GM12801 (cell line): Measurements from ENCODE around the gene IFIH1.

Source experiments
- CTCF ChIP-seq: IDR thresholded peaks from one replicate; pipeline ENCODE4 v1.5.1; 2011; ENCODE audit warnings: control low read depth; ENCODE audit not compliant: insufficient read length; ENCODE audit errors: extremely low read depth

Gene IFIH1

DNA sequence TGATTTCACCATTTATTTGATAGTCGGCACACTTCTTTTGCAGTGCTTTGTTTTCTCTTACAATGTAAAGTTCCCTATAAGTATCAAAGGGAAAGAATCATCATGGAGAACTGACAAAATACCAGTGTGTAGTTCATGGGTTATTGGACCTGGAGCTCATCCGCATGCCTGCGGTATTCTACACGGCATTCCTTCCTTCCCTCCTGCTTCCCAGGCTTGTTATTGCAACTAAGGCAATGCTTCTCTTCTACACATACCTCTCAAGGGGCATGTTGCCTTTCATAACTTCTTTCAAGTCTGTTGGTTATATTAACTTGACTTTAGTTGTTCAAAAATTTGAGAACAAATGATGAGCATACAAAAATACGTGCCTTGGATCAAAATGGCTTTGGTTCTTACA is 51.0 kb downstream of the IFIH1 start:
- no peak for TF ChIP-seq CTCF

GRCh38 chr2:162266460-162266760 is 52.1 kb downstream of the IFIH1 start:
- TF ChIP-seq CTCF, result no peak

GRCh38 chr2:162265666-162266459 is 52.6 kb downstream of the IFIH1 start:
- TF ChIP-seq CTCF, result no peak

DNA sequence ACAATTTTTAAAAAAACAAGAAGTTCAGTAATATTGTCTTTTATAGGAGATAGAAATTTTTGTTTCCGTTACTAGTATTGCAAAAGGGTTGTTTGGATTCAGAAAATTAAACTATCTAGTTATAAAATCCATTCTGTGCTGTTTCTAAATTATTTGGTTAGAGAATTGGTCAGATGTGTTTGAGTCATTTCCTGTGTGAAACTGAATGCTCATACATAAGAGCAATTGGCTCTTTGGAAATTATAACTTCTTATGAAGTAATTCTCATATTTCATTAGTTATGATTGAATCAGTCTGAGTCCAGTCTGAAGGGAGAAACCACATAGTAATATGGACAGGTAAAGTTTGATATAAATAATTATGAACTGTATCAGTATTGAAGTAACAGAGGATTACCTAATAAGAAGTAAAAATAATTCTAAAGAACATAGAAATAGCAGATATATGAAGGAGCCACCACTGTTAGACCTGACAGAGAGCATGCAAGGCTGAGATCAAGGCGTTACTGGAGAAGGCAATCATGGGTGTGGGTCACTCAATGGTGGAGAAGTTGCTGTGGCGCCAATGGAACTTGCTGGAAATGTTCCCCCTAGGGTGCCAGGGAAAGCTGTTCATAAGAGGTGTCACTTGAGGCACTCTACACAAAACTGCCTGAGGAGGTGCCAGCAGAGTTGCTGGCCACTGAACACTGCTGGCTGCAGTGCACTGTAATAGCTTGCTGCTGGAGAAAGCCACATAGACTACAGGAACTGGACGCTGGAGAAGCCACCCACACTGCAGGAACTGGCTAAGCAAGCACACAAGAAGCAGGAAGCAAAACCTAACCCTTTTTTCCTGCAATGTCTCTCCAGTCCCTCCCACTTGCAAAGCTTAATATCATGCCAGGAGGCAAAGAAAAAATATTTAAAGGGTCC is 57.2 kb downstream of the IFIH1 start:
- no peak for TF ChIP-seq CTCF

DNA sequence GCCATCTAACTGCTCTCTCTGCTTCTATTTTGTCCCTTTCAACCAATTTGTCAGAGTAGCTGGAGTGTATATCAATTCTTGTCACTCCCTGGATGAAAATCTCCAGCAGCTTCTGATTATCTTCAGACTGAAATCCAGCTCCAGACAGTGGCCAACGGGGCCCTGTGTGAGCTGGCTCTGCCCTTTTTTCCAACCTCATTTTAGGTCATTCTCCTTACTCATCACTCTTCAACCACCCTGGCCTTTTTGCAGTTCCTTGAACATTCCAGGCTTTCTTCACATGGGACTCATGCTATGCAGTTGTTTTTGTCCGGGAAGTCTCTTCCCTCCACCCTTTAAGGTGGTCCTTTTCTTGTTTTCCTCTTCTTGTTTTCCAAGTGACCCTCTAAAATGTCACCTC is 59.8 kb downstream of the IFIH1 start:
- TF ChIP-seq CTCF, result no peak

DNA sequence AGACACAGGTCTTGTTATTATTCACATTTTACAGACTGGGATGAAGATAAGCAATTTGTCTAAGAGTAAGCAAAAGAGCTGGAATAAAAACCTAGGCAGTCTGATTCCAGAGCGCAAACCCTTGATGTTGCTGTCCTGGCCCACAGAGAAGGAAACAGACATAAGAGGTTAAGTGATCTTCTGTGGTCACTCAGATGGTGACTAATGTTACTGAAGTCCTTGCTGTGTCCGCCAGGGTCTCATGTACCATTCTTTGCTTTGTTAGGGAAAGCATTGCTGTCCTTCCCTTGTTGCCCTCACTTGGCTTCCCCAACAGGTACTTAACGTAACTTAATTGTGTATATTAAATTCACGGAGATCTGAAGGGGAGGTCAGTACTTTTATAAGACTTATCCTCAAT is 60.3 kb downstream of the IFIH1 start:
- TF ChIP-seq CTCF, result no peak

GRCh38 chr2:162257425-162257824 is 61.1 kb downstream of the IFIH1 start:
- TF ChIP-seq CTCF, result no peak
